Activated T-cell treated with anti-CD3 and anti-CD28 coated beads for 4 hours (primary cell): ENCODE data around the gene NGF.

ENCODE experiments used
- DNase-seq: peaks from one replicate; pipeline ENCODE4 v3.0.0-alpha.2; 2020

NGF gene

GRCh38 chr1:115308969-115309368 is 29.1 kb downstream of the NGF start:
- DNase-seq: no peak

DNA sequence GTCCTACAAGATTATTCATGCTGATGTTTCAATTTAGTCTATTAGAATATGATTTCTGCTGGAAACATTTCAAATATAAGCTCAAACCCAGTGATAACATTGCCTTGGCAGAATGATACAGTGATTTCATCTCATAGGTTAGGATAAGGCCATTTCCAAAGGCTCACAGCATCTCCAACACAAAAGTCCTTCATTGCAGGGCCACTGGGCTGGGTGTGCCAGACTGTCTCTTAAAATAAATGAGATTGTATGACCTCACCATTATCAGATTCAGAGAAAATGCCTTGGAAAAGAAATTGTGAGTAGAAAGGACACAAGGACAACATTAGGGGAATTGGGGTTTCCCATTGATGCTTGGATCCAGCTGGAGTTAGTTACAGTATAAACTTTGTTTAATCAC is 30.4 kb downstream of the NGF start:
- DNase-seq: no peak

DNA sequence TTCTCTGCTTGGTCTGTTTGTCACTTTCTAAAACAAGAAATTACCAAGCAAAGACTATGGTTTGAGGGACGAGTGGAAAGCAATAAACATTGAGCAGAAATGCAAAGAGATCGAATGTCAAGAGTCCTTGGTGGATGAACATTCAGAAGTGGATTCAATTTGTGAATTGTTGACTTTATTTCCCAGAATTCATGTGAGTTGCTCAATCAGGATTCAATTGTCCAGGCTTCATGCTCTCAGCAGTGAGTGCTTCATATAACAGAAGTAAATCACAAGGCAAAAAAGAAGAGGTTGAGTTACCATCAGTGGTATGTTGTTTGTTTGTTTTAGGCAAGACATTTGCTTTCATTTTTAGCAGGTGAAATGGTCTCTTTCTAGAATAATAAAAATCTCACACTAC is 31.9 kb downstream of the NGF start:
- no peak for DNase-seq

DNA sequence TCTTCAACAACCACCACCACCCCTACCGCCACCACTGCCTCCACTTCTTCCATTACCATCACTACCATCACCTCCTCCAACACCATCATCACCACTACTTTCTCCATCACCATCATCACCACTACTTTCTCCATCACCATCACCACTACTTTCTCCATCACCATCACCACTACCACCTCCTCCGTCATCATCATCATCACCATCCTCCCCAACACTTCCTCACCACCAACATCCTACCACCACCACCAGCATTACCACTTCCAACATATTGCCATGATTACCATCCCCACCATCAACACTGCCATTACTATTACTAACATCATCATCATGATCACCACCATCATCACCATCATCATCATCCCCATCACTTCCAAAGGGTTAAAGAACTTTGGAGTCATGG is 34.7 kb downstream of the NGF start:
- no peak for DNase-seq

GRCh38 chr1:115302390-115302961 is 35.6 kb downstream of the NGF start:
- DNase-seq: no peak

GRCh38 chr1:115301438-115302020 is 36.5 kb downstream of the NGF start:
- no peak for DNase-seq

DNA sequence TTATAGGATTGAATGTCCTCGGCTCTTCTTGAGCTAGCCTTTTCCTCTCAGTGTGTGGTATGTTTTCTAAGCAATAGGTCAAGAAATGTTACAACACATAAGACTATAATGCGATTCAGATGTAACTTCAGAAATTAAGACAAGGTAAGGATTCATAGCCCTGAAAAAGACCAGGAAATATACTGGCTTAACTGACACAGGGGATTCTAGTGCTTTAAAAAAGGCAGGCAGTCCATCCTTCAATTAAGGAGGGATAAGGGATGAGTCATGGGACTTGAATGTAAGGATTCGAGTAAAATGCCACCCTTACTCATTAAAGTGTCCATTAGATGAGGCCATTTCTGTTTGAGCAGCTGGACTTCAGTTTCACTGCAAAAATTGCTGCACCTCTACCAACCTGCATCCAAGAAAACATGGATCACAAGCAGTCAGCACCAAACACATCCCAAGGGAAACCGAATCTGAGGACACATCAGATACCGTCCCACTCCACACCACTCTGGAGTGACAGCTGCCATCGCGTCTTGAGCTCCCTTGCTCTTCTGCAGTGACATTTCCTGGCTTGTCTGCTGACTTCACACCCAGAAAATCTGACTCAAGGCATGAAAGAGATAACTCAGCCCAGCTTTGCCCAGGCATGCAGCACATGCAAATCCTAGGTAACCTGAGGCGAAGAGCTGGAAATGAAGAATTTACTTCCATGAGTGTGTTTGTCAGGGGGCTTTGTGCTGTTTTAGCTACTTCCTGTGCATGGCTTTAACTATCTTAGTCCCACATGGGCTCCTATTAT is 37.8 kb downstream of the NGF start:
- DNase-seq: no peak

- DNase-seq: no peak
Measured at GRCh38 chr1:115299266-115299665, 38.8 kb downstream of the NGF start.

GRCh38 chr1:115296981-115297380 is 41.1 kb downstream of the NGF start:
- no peak for DNase-seq

- no peak for DNase-seq
Measured at GRCh38 chr1:115295904-115296696, 41.9 kb downstream of the NGF start.

GRCh38 chr1:115293899-115294298 is 44.1 kb downstream of the NGF start:
- no peak for DNase-seq

GRCh38 chr1:115293006-115293405 is 45.0 kb downstream of the NGF start:
- no peak for DNase-seq

GRCh38 chr1:115291741-115292140 is 46.3 kb downstream of the NGF start:
- no peak for DNase-seq

DNA sequence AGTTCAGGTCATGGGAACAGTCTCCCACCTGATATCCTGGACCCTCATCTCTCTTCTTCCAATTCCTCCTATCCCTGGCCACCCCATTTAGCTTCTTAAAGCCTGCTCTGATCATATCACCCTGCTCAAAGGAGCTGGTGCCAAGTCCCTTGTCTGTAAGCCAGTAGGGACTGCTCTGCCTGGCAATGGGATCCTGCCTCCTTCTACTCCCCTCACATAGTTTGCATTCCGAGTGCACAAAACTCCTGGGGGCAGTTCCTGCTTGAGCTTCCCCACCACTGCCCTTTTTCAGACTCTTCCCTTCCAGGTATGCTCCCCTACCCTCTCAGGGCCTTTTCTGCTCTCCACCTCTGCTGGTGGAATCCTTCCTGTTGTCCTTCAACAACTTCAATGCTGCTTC is 48.1 kb downstream of the NGF start:
- no peak for DNase-seq

- no peak for DNase-seq
Measured at GRCh38 chr1:115288591-115289198, 49.4 kb downstream of the NGF start.

DNA sequence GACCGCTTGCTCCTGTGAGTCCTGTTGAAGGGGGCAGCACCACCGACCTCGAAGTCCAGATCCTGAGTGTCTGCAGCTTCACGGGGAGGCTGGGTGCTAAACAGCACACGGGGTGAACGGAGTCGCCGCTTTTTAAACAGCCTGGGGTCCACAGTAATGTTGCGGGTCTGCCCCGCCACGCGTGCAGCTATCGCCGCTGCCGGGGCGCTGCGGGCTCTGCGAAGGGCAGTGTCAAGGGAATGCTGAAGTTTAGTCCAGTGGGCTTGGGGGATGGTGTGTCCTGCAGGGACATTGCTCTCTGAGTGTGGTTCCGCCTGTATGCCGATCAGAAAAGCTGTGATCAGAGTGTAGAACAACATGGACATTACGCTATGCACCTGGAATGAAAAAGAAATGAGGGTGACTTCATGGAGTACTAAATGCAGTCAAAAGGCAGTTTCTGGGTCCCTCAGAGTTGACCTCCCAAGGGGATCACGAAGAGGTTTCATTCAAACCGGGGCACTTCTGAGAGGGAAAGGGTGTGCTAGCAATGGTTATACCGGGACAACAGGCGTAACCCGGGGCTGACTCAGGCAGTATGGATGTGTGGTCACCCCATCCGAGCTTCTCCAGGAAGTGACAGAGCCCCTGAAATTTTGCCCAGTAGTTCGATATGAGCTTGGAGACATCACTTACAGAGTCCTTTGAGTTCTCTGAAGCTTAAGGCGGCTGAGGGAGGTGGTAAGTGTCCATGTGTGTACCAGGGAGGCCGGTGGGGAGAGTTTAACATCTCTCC is 51.4 kb downstream of the NGF start:
- no peak for DNase-seq

DNA sequence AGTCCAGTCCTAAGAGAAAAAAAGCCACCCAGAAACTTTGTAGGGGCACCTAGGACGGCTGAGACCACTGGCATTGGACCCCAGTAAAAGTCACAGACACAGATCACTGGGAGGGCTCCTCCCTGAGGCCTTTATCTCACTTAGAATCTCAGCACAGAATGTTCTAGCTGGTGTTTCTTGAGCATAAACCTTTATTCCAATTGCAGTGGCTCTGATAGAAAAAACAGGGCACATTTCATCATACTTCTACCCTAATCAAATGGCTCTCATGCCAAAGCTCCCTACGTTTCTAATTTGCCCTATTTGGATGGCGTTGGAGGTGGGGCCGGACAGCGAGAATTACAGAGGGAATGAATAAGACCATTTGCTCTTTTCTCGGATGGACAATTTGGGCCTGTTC is 53.8 kb downstream of the NGF start:
- DNase-seq: no peak

DNA sequence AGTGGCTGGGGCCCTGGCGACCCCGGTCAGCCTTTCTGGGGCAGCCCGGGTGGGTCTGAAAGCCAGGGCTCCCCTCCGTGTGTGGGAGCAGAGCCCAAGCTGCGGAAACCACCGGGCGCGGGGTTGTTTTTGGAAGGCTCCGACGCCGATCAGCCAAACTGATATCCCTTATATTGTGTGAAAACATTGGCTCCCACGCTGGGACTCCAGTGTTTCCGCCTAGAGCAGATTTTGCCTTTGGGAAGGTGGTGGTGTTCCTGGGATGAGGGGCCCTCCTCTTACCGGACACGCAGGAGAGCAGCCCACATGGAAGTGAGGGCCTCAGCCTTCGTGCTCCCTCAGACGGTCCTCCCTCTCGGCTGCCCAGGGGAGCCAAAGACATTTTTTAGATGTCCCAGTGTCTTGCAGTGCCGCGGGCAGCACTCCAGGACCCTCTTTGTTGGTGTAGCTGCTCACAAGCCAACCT is 54.3 kb downstream of the NGF start:
- no peak for DNase-seq

DNA sequence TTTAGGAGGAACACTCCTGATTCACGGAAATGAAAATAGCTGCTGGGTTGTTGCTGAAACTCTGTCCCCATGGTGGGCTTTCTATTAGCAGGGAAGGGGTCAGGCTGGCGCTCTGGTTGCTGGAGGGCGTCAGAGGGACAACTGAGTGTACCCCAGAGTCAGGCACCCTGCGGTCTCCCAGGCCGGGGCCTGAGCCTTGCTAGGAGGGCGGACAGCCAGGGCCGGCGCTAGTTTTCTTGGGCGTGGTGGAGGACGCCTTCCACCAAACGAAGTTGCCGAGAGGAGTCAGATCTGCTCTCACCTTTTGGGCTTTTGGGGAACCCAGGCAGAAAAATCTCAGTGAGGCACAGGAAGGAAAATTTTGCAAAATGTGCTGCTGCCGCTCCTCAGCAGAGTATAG is 54.8 kb downstream of the NGF start:
- DNase-seq: no peak

- no peak for DNase-seq
Measured at GRCh38 chr1:115282807-115283208, 55.2 kb downstream of the NGF start.

DNA sequence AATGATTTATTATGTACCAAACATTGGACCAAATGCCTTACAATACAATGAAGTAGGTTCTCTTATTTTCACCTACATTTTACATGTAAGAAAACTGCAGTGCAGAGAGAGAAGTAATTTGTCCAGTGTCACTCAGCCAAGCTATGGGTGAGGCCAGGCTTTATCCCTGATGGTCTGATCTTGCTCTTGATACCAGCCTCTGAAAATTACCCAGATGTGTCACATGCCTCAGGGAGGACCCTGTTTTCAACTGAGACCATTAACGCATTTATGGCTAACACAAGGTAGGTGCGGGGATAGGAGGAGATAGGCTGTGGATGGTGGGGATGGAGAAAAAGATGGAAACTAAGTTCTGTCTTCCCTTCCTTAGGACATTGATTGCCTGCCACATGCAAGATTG is 56.9 kb downstream of the NGF start:
- DNase-seq: no peak

- DNase-seq: no peak
Measured at GRCh38 chr1:115280064-115280463, 58.0 kb downstream of the NGF start.
